Tibial nerve (tissue), 4 donors: ENCODE measurements around the gene IDI1. TPM values are rescaled to one million over a fixed set of nuclear protein-coding genes. Genes with fewer than 3 reads are reported as not detected.
"Not testable (repeated sequence)": the region's sequence is repeated elsewhere in the genome, so short reads cannot be mapped to it uniquely, and the experiment has no call there.

Experiments
- DNase-seq, 2 donors: peaks; one replicate each; pipeline ENCODE4 v3.0.0-alpha.2; 2019; ENCODE audit warnings: low spot score in 2 of 2
- H3K27ac ChIP-seq, 4 donors: fragments of 200-600 bp; sonication (generic) in 3 of 4; one replicate each; pipeline ENCODE4 v1.5.1; 2017 to 2019; ENCODE audit warnings: mild to moderate bottlenecking in 1 of 4
- H3K27me3 ChIP-seq, 2 donors: fragments of 200-600 bp; sonication (generic) in 1 of 2; one replicate each; pipeline versions ENCODE4 v1.5.1 to v1.6.0; 2017 to 2019
- H3K36me3 ChIP-seq, 3 donors: fragments of 200-600 bp; sonication (generic); one replicate each; pipeline ENCODE4 v1.5.1; 2018 to 2019
- H3K4me1 ChIP-seq, 4 donors: fragments of 200-600 bp; sonication (generic) in 3 of 4; one replicate each; pipeline ENCODE4 v1.5.1; 2017 to 2019
- H3K4me3 ChIP-seq, 4 donors: fragments of 200-600 bp; sonication (generic) in 3 of 4; one replicate each; pipeline ENCODE4 v1.5.1; 2017 to 2019; ENCODE audit warnings: mild to moderate bottlenecking in 1 of 4, moderate library complexity in 1 of 4
- H3K9me3 ChIP-seq, 4 donors: fragments of 200-600 bp; sonication (generic) in 3 of 4; one replicate each; pipeline ENCODE4 v1.5.1; 2017 to 2019
- EP300 ChIP-seq, 2 donors: sonication (generic); formaldehyde crosslinking; IDR thresholded peaks; one replicate each; pipeline ENCODE4 v1.6.1; 2017; ENCODE audit warnings: antibody characterized with exemption in 2 of 2, mild to moderate bottlenecking in 1 of 2
- POLR2A ChIP-seq, 2 donors: fragments of 450-650 bp; IDR thresholded peaks; one replicate each; pipeline ENCODE4 v1.6.1; 2017; ENCODE audit warnings: antibody characterized with exemption in 2 of 2, mild to moderate bottlenecking in 2 of 2, moderate library complexity in 2 of 2
- WGBS, 2 donors: methylation state at CpG; one replicate each; pipeline ENCODE4 v1.1.5; 2018; 5-methylcytosine and 5-hydroxymethylcytosine counted together
- total RNA-seq, 4 donors: library from RNA; depleted of rRNA; stranded (reverse); fragments of >200 nt; gene quantifications; one replicate each; pipeline ENCODE4 v1.1.0, GENCODE V29; 2016
- TF ChIP-seq, protein P1 (sequence below), 5 experiments: fragments of 200-600 bp in 3 of 5; fragments of 450-650 bp in 2 of 5; sonication (generic) in 3 of 5; IDR thresholded peaks; one replicate each; pipeline ENCODE4 v1.5.1; 2016 to 2019; ENCODE audit warnings: antibody characterized with exemption in 5 of 5, mild to moderate bottlenecking in 3 of 5, moderate library complexity in 2 of 5

The IDI1 gene
- total RNA-seq, 4 donors from 2014 or later = 25.5 to 41.0 (median 33.4) TPM

- Histone ChIP-seq H3K4me3 (no peak overlapping the region), H3K27ac (no peak overlapping the region), H3K9me3 (no peaks in the 10 kb centered on the region), H3K4me1 (no peaks in the 10 kb centered on the region), H3K36me3 (peaks cover 16 to 96% (median 49%) of the 10 kb centered on the region in 3 donors), H3K27me3 (no peaks in the 10 kb centered on the region)
- TF ChIP-seq POLR2A (IDR thresholded peaks at IDR 0.05) (no peak), EP300 (IDR thresholded peaks at IDR 0.05) (no peak)
- TF ChIP-seq, protein P1, sequence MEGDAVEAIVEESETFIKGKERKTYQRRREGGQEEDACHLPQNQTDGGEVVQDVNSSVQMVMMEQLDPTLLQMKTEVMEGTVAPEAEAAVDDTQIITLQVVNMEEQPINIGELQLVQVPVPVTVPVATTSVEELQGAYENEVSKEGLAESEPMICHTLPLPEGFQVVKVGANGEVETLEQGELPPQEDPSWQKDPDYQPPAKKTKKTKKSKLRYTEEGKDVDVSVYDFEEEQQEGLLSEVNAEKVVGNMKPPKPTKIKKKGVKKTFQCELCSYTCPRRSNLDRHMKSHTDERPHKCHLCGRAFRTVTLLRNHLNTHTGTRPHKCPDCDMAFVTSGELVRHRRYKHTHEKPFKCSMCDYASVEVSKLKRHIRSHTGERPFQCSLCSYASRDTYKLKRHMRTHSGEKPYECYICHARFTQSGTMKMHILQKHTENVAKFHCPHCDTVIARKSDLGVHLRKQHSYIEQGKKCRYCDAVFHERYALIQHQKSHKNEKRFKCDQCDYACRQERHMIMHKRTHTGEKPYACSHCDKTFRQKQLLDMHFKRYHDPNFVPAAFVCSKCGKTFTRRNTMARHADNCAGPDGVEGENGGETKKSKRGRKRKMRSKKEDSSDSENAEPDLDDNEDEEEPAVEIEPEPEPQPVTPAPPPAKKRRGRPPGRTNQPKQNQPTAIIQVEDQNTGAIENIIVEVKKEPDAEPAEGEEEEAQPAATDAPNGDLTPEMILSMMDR (IDR thresholded peaks at IDR 0.05) = no peak
- no peak for DNase-seq
- 89 to 97% methylated on average over 7 of the region's 7 CpGs for WGBS, 2 donors
These were observed 38.2 kb downstream of the IDI1 start for GRCh38 chr10:1010703-1011102.

- not testable (repeated sequence) for DNase-seq, H3K9me3 ChIP-seq, H3K4me1 ChIP-seq, H3K27me3 ChIP-seq, H3K4me3 ChIP-seq, H3K27ac ChIP-seq
- peaks cover 17 to 98% (median 53%) of the 10 kb centered on the region in 3 donors for H3K36me3 ChIP-seq
- 65 to 77% methylated on average over 7 to 8 of the region's 8 CpGs for WGBS, 2 donors
These were observed 39.0 kb downstream of the IDI1 start for GRCh38 chr10:1009947-1010346.

DNA sequence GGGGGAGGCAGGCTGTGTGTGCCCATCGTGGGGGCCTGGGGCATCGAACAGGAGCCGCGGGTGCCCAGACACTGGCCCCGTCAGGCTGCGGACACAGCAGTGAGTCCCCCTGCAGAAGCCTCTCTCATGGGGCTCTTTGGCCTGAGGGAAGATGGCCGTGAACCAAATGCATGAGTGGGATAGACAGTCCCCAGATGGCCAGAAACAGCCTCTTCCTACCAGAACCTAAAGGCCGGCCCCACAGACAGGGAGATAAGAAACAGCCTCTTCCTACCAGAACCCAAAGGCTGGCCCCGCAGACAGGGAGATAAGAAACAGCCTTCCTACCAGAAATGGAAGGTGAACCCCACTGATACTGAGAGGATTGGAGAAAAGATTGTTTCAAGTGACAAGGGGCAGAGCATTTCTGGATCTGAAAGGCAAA, 39.8 kb downstream of the IDI1 start:
- Histone ChIP-seq H3K4me1 (no peaks in the 10 kb centered on the region), H3K4me3 (no peak overlapping the region), H3K9me3 (no peaks in the 10 kb centered on the region), H3K27ac (no peak overlapping the region), H3K27me3 (no peaks in the 10 kb centered on the region), H3K36me3 (peaks cover 18 to 98% (median 55%) of the 10 kb centered on the region in 3 donors)
- DNase-seq = no peak
- no peak for TF ChIP-seq EP300 (IDR thresholded peaks at IDR 0.05)
- TF ChIP-seq, protein P1 (IDR thresholded peaks at IDR 0.05) = no peak
- no peak for TF ChIP-seq POLR2A (IDR thresholded peaks at IDR 0.05)
- 92 to 95% methylated on average over 9 of the region's 9 CpGs for WGBS, 2 donors

- H3K36me3 ChIP-seq = peaks cover 18 to 98% (median 61%) of the 10 kb centered on the region in 3 donors
- H3K27ac ChIP-seq = no peak overlapping the region
- TF ChIP-seq POLR2A (IDR thresholded peaks at IDR 0.05) (no peak), EP300 (IDR thresholded peaks at IDR 0.05) (no peak)
- TF ChIP-seq, protein P1 (IDR thresholded peaks at IDR 0.05) = no peak
- H3K9me3 ChIP-seq = peaks cover 0 to 15% (median 5%) of the 10 kb centered on the region in 4 donors
- no peak for DNase-seq
- H3K27me3 ChIP-seq = no peaks in the 10 kb centered on the region
- H3K4me3 ChIP-seq = no peak overlapping the region
- 90 to 92% methylated on average over 10 of the region's 10 CpGs for WGBS, 2 donors
- H3K4me1 ChIP-seq = no peaks in the 10 kb centered on the region
These were observed 41.3 kb downstream of the IDI1 start for GRCh38 chr10:1007583-1007982.

GRCh38 chr10:1006573-1006972, 42.3 kb downstream of the IDI1 start:
- TF ChIP-seq, protein P1 (IDR thresholded peaks at IDR 0.05) = no peak
- TF ChIP-seq EP300 (IDR thresholded peaks at IDR 0.05) (no peak), POLR2A (IDR thresholded peaks at IDR 0.05) (no peak)
- H3K4me1 ChIP-seq = no peaks in the 10 kb centered on the region
- no peak overlapping the region for H3K27ac ChIP-seq
- H3K9me3 ChIP-seq = peaks cover 0 to 25% (median 9%) of the 10 kb centered on the region in 4 donors
- peaks cover 15 to 98% (median 60%) of the 10 kb centered on the region in 3 donors for H3K36me3 ChIP-seq
- WGBS, 2 donors = 96% methylated on average over 9 of the region's 9 CpGs
- H3K27me3 ChIP-seq = no peaks in the 10 kb centered on the region
- no peak for DNase-seq
- no peak overlapping the region for H3K4me3 ChIP-seq
